Epidermal melanocyte (primary cell): ENCODE measurements around the gene UNG.
A peak's percentile ranks its signal among the peaks of the same experiment; 100 is the strongest.
"Not testable (repeated sequence)": the region's sequence is repeated elsewhere in the genome, so short reads cannot be mapped to it uniquely, and the experiment has no call there.

ENCODE experiments used
- DNase-seq: peaks from one replicate; pipeline ENCODE4 v3.0.0; 2011; ENCODE audit warnings: low spot score; ENCODE audit not compliant: insufficient read length

The UNG gene

GRCh38 chr12:109097435-109098182 is at the start of gene UNG:
Gene UNG, plus strand, starts transcription at chr12:109097597. Its CDS starts 83 bp downstream, at chr12:109097680.
- peak; percentile 92 for DNase-seq

- not testable (repeated sequence) for DNase-seq
These were observed 48.7 kb upstream of the UNG start for GRCh38 chr12:109048706-109049105.

GRCh38 chr12:109049794-109050193 is 47.6 kb upstream of the UNG start:
- DNase-seq: not testable (repeated sequence)

DNA sequence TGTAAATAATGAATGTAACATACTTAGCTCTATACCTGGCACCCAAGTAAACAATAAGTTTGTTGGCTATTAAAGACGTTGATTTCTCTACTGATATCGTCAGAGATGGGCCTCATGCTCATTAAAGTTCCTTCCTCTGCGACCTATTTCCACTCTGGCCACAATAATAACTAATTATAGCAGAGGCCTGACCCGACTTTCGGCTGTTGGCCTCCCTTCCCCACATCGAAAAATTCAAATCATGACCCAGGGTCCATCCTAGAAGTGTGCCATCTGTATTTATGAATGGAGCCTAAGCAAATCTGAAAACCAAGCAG is 45.3 kb upstream of the UNG start:
- no peak for DNase-seq

DNA sequence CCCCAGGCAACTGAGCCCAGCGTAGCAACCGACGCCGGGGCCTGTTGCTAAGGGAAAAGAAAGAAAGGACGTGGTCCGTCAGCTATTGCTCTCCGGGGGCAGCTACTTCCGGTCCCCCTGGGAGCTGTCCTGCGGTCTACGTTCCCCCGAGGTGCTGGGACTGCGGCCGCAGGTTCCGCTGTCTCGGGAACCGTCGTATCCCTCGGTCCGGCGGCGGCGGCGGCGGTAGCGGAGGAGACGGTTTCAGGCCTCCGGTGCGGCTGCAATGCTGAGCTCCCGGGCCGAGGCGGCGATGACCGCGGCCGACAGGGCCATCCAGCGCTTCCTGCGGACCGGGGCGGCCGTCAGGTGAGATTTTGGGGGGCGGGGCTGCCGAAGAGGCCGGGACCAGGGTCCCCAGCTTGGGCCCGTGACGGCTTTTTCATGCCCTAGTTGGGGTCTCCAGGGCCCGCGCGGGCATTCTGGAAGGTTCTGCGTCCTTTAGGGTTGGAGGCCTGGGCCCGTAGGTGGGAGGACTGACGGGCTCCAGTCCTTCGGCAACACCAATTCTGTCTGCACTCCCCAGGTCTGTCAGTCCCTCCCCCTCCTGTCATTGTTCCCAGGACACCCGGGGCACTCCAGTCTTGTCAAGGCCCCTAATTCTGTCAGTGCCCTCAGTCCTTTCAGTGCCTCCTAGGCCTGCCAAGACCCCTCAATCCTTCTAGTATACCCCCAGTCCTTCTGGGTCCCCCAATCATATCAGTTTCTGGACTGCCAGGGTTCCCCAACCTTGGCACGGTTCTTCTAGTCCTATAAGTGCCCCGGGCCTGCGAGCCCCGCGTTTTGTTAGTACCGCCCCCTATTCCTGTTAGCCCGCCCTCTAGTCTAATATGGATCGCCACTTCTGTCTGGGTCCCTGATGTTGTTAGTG is 44.7 kb upstream of the UNG start, which contains the start of gene USP30:
Gene USP30, plus strand, starts transcription at position 163 of the 910 bp plus-strand sequence. Its CDS starts 103 bp downstream, at position 266.
- peak; percentile 91 for DNase-seq

DNA sequence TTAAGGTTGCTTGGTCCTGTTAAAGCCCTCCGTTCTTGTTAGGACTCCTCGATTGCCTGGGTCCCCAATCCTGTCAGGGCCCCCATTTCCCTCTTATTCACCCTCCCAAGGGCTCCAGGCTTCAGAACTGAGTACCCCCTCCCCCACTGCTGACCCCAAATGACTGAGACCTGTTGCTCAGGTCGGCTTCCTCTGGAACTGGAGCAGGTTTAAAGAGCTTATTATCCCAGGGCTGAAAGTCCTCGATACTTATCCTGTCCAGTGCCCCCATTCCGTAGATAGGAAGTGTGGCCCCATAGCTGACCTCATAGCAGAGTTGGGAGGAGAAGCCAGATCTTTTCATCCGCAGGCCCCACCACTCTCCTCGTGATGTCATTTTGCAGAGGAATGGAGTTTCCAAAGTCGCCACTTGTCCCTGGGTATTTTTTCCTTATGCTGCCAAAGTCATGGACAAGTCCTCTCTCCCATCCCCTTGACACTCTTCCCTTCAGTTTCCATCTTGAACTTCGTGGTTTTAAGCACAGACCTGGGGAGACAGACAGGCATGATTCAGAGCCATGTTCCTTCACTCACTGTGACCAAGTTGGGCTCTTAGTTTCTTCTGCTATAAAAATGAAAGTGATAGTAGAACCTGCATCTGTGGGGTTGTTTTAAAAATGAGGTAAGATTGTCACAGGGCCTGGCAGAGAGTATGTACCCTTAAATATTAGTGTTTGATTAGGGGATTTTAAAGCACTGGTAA is 43.8 kb upstream of the UNG start:
- no peak for DNase-seq

GRCh38 chr12:109054124-109054513 is 43.3 kb upstream of the UNG start:
- not testable (repeated sequence) for DNase-seq

DNA sequence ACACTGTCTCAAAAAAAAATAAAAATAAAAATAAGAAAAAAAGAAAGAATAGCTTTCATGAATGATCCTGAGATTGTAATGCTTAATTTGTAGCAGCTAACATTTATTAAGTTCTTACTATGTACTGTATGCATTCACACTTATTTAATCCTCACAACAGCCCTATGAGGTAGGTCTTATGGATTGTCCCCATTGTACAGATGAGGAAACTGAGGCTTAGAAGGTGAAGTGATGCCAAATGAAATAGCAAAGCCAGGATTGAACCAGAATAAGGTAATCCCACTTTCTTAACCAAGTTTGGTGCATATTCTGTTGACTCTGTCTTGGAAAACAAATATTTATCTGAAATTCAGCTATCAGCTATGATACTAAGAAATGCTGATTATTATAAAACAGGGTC is 42.9 kb upstream of the UNG start:
- DNase-seq: no peak

- no peak for DNase-seq
These were observed 40.5 kb upstream of the UNG start for GRCh38 chr12:109056891-109057290.

DNA sequence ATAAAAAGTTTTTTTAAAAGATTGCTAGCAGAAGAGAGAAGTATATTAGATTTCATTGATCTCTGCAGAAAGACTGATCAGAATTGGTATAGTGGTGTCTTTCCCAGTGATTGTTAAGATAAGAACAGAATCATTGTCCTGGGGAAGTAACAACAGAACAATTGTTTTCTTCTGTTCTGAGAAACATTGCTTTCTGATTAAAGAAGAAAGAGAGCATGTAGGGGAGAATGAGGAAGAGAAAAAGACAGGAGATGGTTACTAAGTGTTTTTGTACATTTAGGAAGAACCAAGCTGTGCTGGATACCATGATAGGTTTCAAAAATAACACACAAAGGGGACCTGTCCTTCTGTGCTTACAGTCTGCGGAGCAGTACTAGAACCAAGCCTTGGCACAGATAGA is 40.0 kb upstream of the UNG start:
- no peak for DNase-seq

GRCh38 chr12:109058773-109059172 is 38.6 kb upstream of the UNG start:
- no peak for DNase-seq

DNA sequence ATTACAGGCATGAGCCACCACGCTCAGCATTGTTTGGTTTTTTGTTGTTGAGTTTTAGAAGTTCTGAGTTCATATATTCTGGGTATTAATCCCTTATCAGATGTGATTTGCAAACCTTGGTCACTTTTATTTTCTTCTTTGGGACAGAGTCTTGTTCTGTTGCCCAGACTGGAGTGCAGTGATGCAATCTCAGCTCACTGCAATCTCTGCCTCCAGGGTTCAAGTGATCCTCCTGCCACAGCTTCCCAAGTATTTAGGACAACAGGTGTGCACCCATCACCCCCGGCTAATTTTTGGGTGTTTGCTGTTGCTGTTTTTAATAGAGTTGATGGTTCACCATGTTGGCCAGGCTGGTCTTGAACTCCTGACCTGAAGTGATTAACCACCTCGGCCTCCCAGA is 33.3 kb upstream of the UNG start:
- DNase-seq: no peak

DNA sequence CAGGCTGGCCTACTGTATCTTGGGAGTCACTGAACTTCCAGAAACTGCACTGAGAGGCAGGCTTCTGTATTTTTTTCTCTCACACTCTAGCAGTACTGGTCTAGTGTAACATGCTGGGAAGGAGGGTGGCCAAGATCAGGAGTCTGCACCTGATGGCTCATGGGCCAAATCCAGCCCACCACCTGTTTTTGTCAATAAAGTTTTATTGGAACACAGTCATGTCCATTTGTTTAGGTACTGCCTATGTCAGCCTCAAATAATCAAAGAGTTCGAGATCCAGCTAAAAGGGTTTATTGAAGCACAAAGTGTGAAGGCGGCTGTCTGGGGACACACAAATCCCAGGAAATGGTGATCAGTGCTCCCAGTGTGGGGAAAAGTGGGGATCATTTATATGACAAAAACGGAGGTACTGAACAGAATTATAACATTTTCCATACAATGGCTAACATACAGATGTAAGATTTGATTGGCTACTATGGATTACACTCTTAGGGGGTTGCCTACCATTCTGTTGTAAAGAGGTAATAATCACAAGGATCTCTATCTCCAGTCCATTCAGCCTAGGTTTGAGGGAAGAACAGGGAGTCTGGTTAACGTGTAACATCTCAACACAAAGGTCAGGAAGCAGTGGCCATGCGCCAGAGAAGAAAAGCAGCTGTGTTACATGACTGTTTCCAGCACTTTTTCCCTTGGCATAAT is 32.1 kb upstream of the UNG start:
- DNase-seq: no peak

DNA sequence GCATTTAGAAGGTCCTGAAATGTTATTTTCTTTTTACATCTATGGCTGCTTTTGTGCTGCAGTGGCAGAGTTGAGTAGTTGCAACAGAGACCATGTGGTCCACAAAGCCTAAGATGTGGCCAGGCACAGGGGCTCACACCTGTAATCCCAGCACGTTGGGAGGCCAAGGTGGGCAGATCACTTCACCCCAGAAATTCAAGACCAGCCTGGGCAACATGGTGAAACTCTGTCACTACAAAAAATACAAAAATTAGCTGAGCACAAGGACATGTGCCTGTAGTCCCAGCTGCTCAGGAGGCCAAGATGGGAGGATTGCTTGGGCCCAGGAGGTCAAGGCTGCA is 31.6 kb upstream of the UNG start:
- DNase-seq: no peak

DNA sequence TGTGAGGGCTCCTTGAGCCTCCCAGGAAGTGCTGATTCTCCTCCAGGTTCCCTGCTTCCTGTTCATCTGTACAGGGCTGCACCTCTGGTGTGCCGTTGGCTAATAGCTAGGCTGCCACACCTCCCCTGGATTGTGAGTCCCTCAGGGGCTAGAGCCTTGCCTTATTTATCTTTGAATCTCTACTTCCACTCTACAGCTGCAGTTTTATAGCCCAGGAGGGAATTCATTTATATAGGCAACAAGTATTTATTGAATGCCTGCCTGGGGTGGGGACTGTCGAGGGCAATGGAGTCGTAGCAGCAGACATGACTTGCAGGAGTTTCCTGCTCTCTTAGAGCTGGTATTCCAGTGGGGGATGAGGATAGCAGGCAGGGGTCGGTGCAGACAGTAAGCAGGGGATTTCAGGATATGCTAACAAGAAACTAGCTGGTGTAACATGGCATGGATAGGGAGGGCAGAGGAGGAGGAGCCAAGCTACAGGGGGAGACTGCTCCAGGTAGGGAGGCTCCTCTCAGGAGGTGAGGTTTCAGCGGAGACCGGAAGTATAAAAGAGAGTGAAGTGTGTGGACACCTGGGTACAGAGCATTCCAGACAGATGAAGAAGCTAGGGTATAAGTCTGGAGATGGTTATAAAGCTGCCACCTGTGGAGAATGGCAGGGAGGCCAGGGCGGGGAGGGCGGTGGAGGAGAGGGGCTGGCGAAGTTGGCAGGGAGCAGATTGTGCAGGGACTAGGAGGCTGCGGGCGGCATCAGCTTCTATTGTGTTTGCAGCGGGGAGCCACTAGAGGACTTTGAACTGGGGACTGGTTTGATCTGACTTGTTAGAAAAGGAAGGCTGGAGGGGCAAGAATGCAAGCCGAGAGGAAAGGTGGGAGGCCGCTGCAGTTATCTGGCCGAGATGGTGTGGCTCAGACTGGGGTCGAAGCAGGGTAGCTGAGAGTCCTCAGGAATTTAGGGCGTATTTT is 27.8 kb upstream of the UNG start:
- DNase-seq: no peak

DNA sequence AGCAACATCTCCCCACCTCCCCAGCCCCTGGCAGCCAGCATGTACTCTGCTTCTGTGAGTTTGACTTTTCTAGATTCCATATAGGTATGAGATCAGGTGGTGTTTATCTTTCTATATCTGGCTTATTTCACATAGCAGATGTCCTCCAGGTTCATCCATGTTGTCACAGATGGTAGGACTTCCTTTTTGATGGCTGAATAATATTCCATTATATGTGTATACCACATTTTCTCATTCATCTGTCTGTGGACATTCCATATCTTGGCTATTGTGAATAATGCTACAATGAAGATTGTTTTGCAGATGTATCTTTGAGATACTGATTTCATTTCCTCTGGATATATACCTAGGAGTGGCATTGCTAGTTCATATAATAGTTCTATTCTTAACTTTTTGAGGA is 22.5 kb upstream of the UNG start:
- DNase-seq: no peak

DNA sequence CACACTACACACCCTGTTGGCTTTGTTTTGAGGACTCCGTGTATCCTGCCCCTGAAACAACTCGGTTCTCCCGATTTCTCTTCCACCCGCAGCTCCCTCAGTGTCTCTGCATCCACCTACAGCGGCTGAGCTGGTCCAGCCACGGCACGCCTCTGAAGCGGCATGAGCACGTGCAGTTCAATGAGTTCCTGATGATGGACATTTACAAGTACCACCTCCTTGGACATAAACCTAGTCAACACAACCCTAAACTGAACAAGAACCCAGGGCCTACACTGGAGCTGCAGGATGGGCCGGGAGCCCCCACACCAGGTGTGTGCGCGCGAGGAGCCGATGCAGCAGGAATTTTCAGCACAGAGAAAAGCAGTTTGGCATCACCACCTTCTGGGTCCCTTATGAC is 14.6 kb upstream of the UNG start:
- no peak for DNase-seq

DNA sequence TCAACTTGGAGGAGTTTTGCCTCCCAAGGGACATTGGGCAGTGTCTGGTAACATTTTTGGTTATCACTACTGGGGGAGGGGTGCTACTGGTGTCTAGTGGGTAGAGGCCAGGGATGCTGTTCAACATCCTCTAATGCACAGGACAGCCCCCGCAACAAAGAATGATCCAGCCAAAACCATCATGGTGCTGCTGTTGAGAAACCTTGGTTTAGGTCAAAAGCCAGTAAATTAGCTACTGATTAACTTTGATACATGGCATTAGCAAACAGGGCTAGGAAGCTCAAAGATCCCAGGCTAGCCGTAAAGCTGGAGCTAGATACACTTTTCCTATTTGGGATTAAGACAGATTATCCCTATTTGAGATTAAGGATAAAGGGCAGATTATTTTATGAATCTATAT is 13.0 kb upstream of the UNG start:
- no peak for DNase-seq

GRCh38 chr12:109085590-109085989 is 11.8 kb upstream of the UNG start:
- no peak for DNase-seq

DNA sequence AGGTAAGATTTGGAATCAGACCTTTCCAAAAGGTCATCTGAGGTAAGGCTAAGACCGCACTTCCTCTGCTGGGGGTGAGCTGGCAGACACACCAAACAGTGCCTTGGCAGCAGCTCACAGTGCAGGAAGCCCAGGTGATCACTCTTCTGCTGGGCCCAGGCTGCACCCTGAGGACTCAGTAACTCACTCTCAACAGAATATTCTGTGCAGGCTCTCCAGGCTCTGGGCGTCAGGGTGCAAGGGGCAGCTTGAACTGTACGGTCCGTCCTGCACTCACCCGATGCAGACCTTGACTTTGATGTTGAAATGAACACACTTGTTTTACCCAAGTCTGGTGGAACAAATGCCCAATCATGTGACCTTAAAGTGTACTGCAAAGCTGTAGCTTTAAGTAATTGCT is 10.1 kb upstream of the UNG start:
- DNase-seq: no peak
